HepG2 (cell line): ENCODE measurements around the gene SRP68. TPM values are rescaled to one million over a fixed set of nuclear protein-coding genes. Genes with fewer than 3 reads are reported as not detected.

Experiments used
- ATAC-seq: fragments of 200-7000 bp; cut with Tn5 transposase; 3 replicates; pipeline ENCODE4 v1.9.1; 2020; ENCODE audit warnings: mild to moderate bottlenecking, moderate library complexity
- BruUV-seq: library from RNA; stranded (reverse); fragments of 400-500 nt; replicated peaks from 2 replicates; lab custom pipeline; 2021; lab: Mats Ljungman, UMichigan
- CTCF ChIA-PET: fragments of 300-600 bp; formaldehyde crosslinking; extraction: SDS; loops from one replicate; lab custom pipeline; 2021; ENCODE audit warnings: low total read pairs, inconsistent platforms, low intra/inter-chr PET ratio; lab: Yijun Ruan, JAX
- POLR2A ChIA-PET: fragments of 350-600 bp; sonication (Branson Sonifier 250); formaldehyde crosslinking; loops from one replicate; lab custom pipeline; 2020; ENCODE audit warnings: antibody characterized with exemption, inconsistent platforms; lab: Yijun Ruan, JAX
- DNase-seq: peaks from one replicate; pipeline ENCODE4 v3.0.0-alpha.2; 2015; ENCODE audit warnings: low spot score
- FAIRE-seq: peaks from 3 replicates; lab custom pipeline; 2011; peaks lifted over from hg19 to GRCh38; lab: Jason Lieb, UNC
- H2AFZ ChIP-seq: one replicate; pipeline ENCODE4 v1.6.1; 2011; ENCODE audit warnings: low read length, inconsistent platforms
- H3K27ac ChIP-seq: fragments of 300-600 bp; 3 replicates; pipeline ENCODE4 v1.8.0; 2011; ENCODE audit warnings: mixed run types, mild to moderate bottlenecking, mixed read lengths, low read length, inconsistent platforms; ENCODE audit not compliant: insufficient read depth; ENCODE audit errors: extremely low read length
- H3K27me3 ChIP-seq, 2 experiments: fragments of 200-600 bp in 1 of 2; 2 replicates in 1 of 2; 3 replicates in 1 of 2; pipeline versions ENCODE4 v1.6.0 to v1.8.0; 2011; ENCODE audit warnings: low read length in 2 of 2, mild to moderate bottlenecking in 2 of 2, moderate library complexity in 2 of 2, inconsistent platforms in 1 of 2; ENCODE audit not compliant: insufficient read depth in 2 of 2, control insufficient read depth in 1 of 2
- H3K36me3 ChIP-seq, 2 experiments: fragments of 200-600 bp in 1 of 2; replicated peaks in 1 of 2; 2 replicates in 1 of 2; 3 replicates in 1 of 2; pipeline versions ENCODE4 v1.5.1 to v1.8.0; 2011; ENCODE audit warnings: low read length in 2 of 2, inconsistent platforms in 1 of 2; ENCODE audit not compliant: insufficient read depth in 2 of 2, control insufficient read depth in 1 of 2
- H3K4me1 ChIP-seq: 2 replicates; pipeline ENCODE4 v1.5.1; 2012; ENCODE audit warnings: low read length, inconsistent platforms; ENCODE audit not compliant: insufficient read depth
- H3K4me2 ChIP-seq: 2 replicates; pipeline ENCODE4 v1.6.0; 2011; ENCODE audit warnings: low read depth, low read length, inconsistent platforms
- H3K4me3 ChIP-seq, 3 experiments: fragments of 200-600 bp in 1 of 3; sonication (generic), shearing (Covaris generic) in 1 of 3; replicated peaks in 1 of 3; 2 replicates each; pipeline ENCODE4 v1.5.1; 2011 to 2016; ENCODE audit warnings: low read length in 3 of 3, inconsistent platforms in 2 of 3, low read depth in 2 of 3, mild to moderate bottlenecking in 2 of 3, control low read depth in 1 of 3, mixed read lengths in 1 of 3; ENCODE audit not compliant: insufficient read depth in 1 of 3
- H3K79me2 ChIP-seq: one replicate; pipeline ENCODE4 v1.6.1; 2011; ENCODE audit warnings: low read length, inconsistent platforms; ENCODE audit not compliant: insufficient read depth
- H3K9ac ChIP-seq: 2 replicates; pipeline ENCODE4 v1.6.0; 2011; ENCODE audit warnings: mild to moderate bottlenecking, low read depth, low read length, inconsistent platforms; ENCODE audit not compliant: insufficient read depth
- H3K9me3 ChIP-seq: 2 replicates; pipeline ENCODE4 v1.5.1; 2012; ENCODE audit warnings: mild to moderate bottlenecking, low read length
- H4K20me1 ChIP-seq: 2 replicates; pipeline ENCODE4 v1.6.0; 2011; ENCODE audit warnings: inconsistent platforms, mild to moderate bottlenecking, low read length, moderate library complexity; ENCODE audit not compliant: insufficient read depth
- ADNP ChIP-seq: sonication (generic); formaldehyde crosslinking; IDR thresholded peaks from 2 replicates; pipeline ENCODE4 v1.4.0; 2020; ENCODE audit warnings: missing genetic modification reagents
- KDM2A ChIP-seq: sonication (generic); formaldehyde crosslinking; IDR thresholded peaks from 2 replicates; pipeline ENCODE4 v1.4.0; 2020; ENCODE audit warnings: low read depth, missing genetic modification reagents, borderline replicate concordance
- MXD1 ChIP-seq: sonication (generic); formaldehyde crosslinking; IDR thresholded peaks from 2 replicates; pipeline ENCODE4 v1.4.0; 2020; ENCODE audit warnings: mild to moderate bottlenecking, missing genetic modification reagents
- NFKBIZ ChIP-seq: IDR thresholded peaks from 2 replicates; pipeline ENCODE4 v1.6.1; 2018; ENCODE audit warnings: missing genetic modification reagents, missing compliant biosample characterization
- NONO ChIP-seq, 2 experiments: fragments of 450-650 bp in 1 of 2; sonication (generic) in 1 of 2; formaldehyde crosslinking in 1 of 2; IDR thresholded peaks in 1 of 2; conservative IDR thresholded peaks in 1 of 2; 2 replicates each; pipeline versions ENCODE4 v1.6.1 to v1.8.0; 2017 to 2022; ENCODE audit warnings: mild to moderate bottlenecking in 1 of 2, missing genetic modification reagents in 1 of 2, moderate library complexity in 1 of 2
- PAF1 ChIP-seq: IDR thresholded peaks from 2 replicates; pipeline ENCODE4 v1.6.1; 2016; ENCODE audit warnings: missing genetic modification reagents, missing compliant biosample characterization
- POLR2A ChIP-seq, 2 experiments: IDR thresholded peaks; 2 replicates each; pipeline ENCODE4 v1.6.1; 2011; ENCODE audit warnings: low read depth in 2 of 2, low read length in 2 of 2, mild to moderate bottlenecking in 1 of 2, moderate library complexity in 1 of 2; ENCODE audit not compliant: insufficient read depth in 1 of 2
- RBM22 ChIP-seq: fragments of 200-400 bp; formaldehyde crosslinking; optimal IDR thresholded peaks from 2 replicates; pipeline ENCODE3; 2017; ENCODE audit warnings: mild to moderate bottlenecking, low read length, moderate library complexity
- RBM39 ChIP-seq: fragments of 200-400 bp; formaldehyde crosslinking; IDR thresholded peaks from one replicate; pipeline ENCODE4 v1.6.1; 2018; ENCODE audit warnings: antibody characterized with exemption, mild to moderate bottlenecking, low read depth, low read length; ENCODE audit not compliant: poor library complexity, severe bottlenecking
- SNAPC2 ChIP-seq: sonication (generic); formaldehyde crosslinking; IDR thresholded peaks from 2 replicates; pipeline ENCODE4 v1.8.1; 2022; ENCODE audit warnings: mild to moderate bottlenecking, missing genetic modification reagents
- SRSF1 ChIP-seq: fragments of 200-400 bp; formaldehyde crosslinking; optimal IDR thresholded peaks from 2 replicates; pipeline ENCODE3; 2017; ENCODE audit warnings: mild to moderate bottlenecking, low read depth, low read length, moderate library complexity
- THAP7 ChIP-seq: sonication (generic); formaldehyde crosslinking; IDR thresholded peaks from 2 replicates; pipeline ENCODE4 v1.8.1; 2023; ENCODE audit warnings: mild to moderate bottlenecking, missing genetic modification reagents
- TMF1 ChIP-seq: sonication (generic); formaldehyde crosslinking; IDR thresholded peaks from 2 replicates; pipeline ENCODE4 v1.8.1; 2022; ENCODE audit warnings: low read depth, missing genetic modification reagents
- ZBTB25 ChIP-seq: IDR thresholded peaks from 2 replicates; pipeline ENCODE4 v1.6.1; 2018; ENCODE audit warnings: missing genetic modification reagents
- ZNF30 ChIP-seq: sonication (generic); formaldehyde crosslinking; IDR thresholded peaks from 2 replicates; pipeline ENCODE4 v1.5.0; 2020; ENCODE audit warnings: mild to moderate bottlenecking, missing genetic modification reagents
- ZNF326 ChIP-seq: sonication (generic); formaldehyde crosslinking; IDR thresholded peaks from 2 replicates; pipeline ENCODE4 v1.4.0; 2020; ENCODE audit warnings: missing genetic modification reagents, borderline replicate concordance
- ZNF333 ChIP-seq: sonication (generic); formaldehyde crosslinking; IDR thresholded peaks from 2 replicates; pipeline ENCODE4 v1.4.0; 2020; ENCODE audit warnings: mild to moderate bottlenecking, missing genetic modification reagents, borderline replicate concordance
- ZNF33A ChIP-seq: sonication (generic); formaldehyde crosslinking; IDR thresholded peaks from 2 replicates; pipeline ENCODE4 v1.5.1; 2020; ENCODE audit warnings: missing genetic modification reagents, mild to moderate bottlenecking, moderate library complexity, borderline replicate concordance
- ZNF44 ChIP-seq: sonication (generic); formaldehyde crosslinking; IDR thresholded peaks from 2 replicates; pipeline ENCODE4 v1.5.1; 2020; ENCODE audit warnings: mild to moderate bottlenecking, missing genetic modification reagents
- ZNF597 ChIP-seq: sonication (generic); formaldehyde crosslinking; IDR thresholded peaks from 2 replicates; pipeline ENCODE4 v1.5.0; 2020; ENCODE audit warnings: missing genetic modification reagents
- ZNF619 ChIP-seq: sonication (generic); formaldehyde crosslinking; IDR thresholded peaks from 2 replicates; pipeline ENCODE4 v1.4.0; 2020; ENCODE audit warnings: mild to moderate bottlenecking, missing genetic modification reagents
- ZSCAN31 ChIP-seq: sonication (generic); formaldehyde crosslinking; IDR thresholded peaks from 2 replicates; pipeline ENCODE4 v1.5.0; 2020; ENCODE audit warnings: low read depth, mild to moderate bottlenecking, missing genetic modification reagents
- WGBS: methylation state at CpG from one replicate; pipeline ENCODE4 v1.1.6; 2017; ENCODE audit warnings: low lambda C conversion rate; 5-methylcytosine and 5-hydroxymethylcytosine counted together
- in situ Hi-C: cut with HindIII; loops from 2 replicates; pipeline ENCODE4 v1.10.0; 2017; ENCODE audit warnings: low pct_unique_long_range_greater_than_20kb; ENCODE audit not compliant: extremely low pct_ligation_motif_present
- intact Hi-C: fragments of 100-400 bp; cut with micrococcal nuclease; formaldehyde crosslinking; loops from one replicate; pipeline ENCODE4 v1.10.0; 2022; ENCODE audit not compliant: unreplicated experiment
- polyA plus RNA-seq, 8 experiments: library from polyadenylated mRNA; depleted of rRNA in 3 of 8; stranded (reverse) in 7 of 8; unstranded in 1 of 8; fragments of >200 nt; fragmentation: Illumina TruSeq in 4 of 8; extraction: Trizol in 4 of 8; gene quantifications; 2 replicates each; pipeline versions ENCODE4 v1.2.1 to v1.2.3, GENCODE V29; 2011 to 2016; ENCODE audit warnings: low read depth in 4 of 8, missing spikeins in 1 of 8, mixed read lengths in 1 of 8; ENCODE audit not compliant: insufficient read depth in 1 of 8
- total RNA-seq, 5 experiments: library from RNA; depleted of rRNA; stranded (reverse); fragments of >200 nt; fragmentation: Illumina TruSeq; extraction: Trizol; gene quantifications; 2 replicates each; pipeline ENCODE4 v1.2.3, GENCODE V29; 2016; ENCODE audit warnings: low read depth in 1 of 5

SRP68 gene
- total and polyA plus RNA-seq, 2 of the 13 experiments (the other 11 are each of a cell fraction or from before 2014, with no cell fraction given), result 39.8 to 74.3 TPM

GRCh38 chr17:76080768-76081287, 8.5 kb upstream of the SRP68 start:
- FAIRE-seq (no peak), ATAC-seq (no peak), DNase-seq (no peak)
- POLR2A ChIA-PET, result interaction anchor here (0.9 to 1.5 kb wide), 2 partner anchors 38 to 51 kb away, joined by 3 to 4 read pairs; no protein-coding TSS in a partner anchor
- Histone ChIP-seq H3K27ac (no peak overlapping the region), H3K9ac (no peak overlapping the region), H3K79me2 (no peaks in the 10 kb centered on the region), H3K9me3 (no peaks in the 10 kb centered on the region), H3K27me3 (peaks cover 12 to 33% of the 10 kb centered on the region in 2 experiments; a peak in 4 of 5 replicates), H3K4me1 (peaks cover 24% of the 10 kb centered on the region), H3K4me3 (no peak overlapping the region), H2AFZ (no peak overlapping the region), H3K36me3 (peaks cover 18 to 21% of the 10 kb centered on the region in 2 experiments; a peak in 4 of 5 replicates), H4K20me1 (0 out of 2 replicates have a peak, but pooled peaks cover 8% of the 10 kb centered on the region), H3K4me2 (no peak overlapping the region)
- WGBS, result 69% methylated on average over 6 of the region's 6 CpGs
- intact Hi-C loops (no loop called here), in situ Hi-C loops (no loop called here)
- no TSS peak for BruUV-seq
- CTCF ChIA-PET, result no interaction called here
- TF ChIP-seq ADNP (CRISPR knock-in tag), result no peak
- TF ChIP-seq TMF1 (CRISPR knock-in tag), result no peak
- no peak for TF ChIP-seq NFKBIZ
- peak; percentile 89; the same call in 1 of the 2 replicates for TF ChIP-seq ZNF44 (CRISPR knock-in tag)
- TF ChIP-seq THAP7 (CRISPR knock-in tag), result 0 out of 2 replicates have a peak, but pooled peaks have one; percentile 51
- TF ChIP-seq RBM39, result peak; percentile 2
- no peak for TF ChIP-seq SRSF1
- peak in 1 of 2 experiments; percentile 17; a peak in 1 of 4 replicates for TF ChIP-seq POLR2A (IDR thresholded peaks at IDR 0.05; ENCODE audit: insufficient read depth in 1 of 2, low read depth in 2 of 2, low read length in 2 of 2)
- TF ChIP-seq ZSCAN31 (CRISPR knock-in tag), result no peak
- peak; percentile 75; the same call in 1 of the 2 replicates for TF ChIP-seq PAF1 (CRISPR knock-in tag)
- no peak for TF ChIP-seq NONO (IDR thresholded peaks at IDR 0.05)
- peak; percentile 13; the same call in 1 of the 2 replicates for TF ChIP-seq NONO (CRISPR knock-in tag; conservative IDR thresholded peaks at IDR 0.05)
- no peak for TF ChIP-seq ZNF333
- no peak for TF ChIP-seq ZNF619 (CRISPR knock-in tag)
- TF ChIP-seq SNAPC2 (CRISPR knock-in tag), result no peak
- TF ChIP-seq ZBTB25 (CRISPR knock-in tag), result no peak
- TF ChIP-seq ZNF33A (CRISPR knock-in tag), result no peak
- no peak for TF ChIP-seq ZNF30 (CRISPR knock-in tag)
- TF ChIP-seq KDM2A (CRISPR knock-in tag), result peak; percentile 32; the same call in 1 of the 2 replicates
- no peak for TF ChIP-seq ZNF597 (CRISPR knock-in tag)
- peak; percentile 93 for TF ChIP-seq ZNF326 (CRISPR knock-in tag)
- TF ChIP-seq MXD1 (CRISPR knock-in tag), result no peak
- TF ChIP-seq RBM22, result peak; percentile 88
